Bronchial epithelial cell (primary cell): ENCODE data around the gene TRIM27. TPM values are rescaled to one million over a fixed set of nuclear protein-coding genes. Genes with fewer than 3 reads are reported as not detected.
"Not testable (repeated sequence)": the region's sequence is repeated elsewhere in the genome, so short reads cannot be mapped to it uniquely, and the experiment has no call there.

Experiments
- DNase-seq: peaks from one replicate; pipeline ENCODE4 v3.0.0-alpha.2; 2010; ENCODE audit warnings: low read depth
- FAIRE-seq: peaks from 2 replicates; lab custom pipeline; 2011; peaks lifted over from hg19 to GRCh38; lab: Jason Lieb, UNC
- H3K27me3 ChIP-seq: 2 replicates; pipeline ENCODE4 v1.5.1; 2011; ENCODE audit warnings: low read length; ENCODE audit not compliant: control insufficient read depth, insufficient read depth
- H3K36me3 ChIP-seq: 2 replicates; pipeline ENCODE4 v1.5.1; 2011; ENCODE audit warnings: low read length; ENCODE audit not compliant: control insufficient read depth, insufficient read depth
- H3K4me3 ChIP-seq: 2 replicates; pipeline ENCODE4 v1.5.1; 2011; ENCODE audit warnings: mild to moderate bottlenecking, low read depth, low read length, control low read depth
- CTCF ChIP-seq: IDR thresholded peaks from 2 replicates; pipeline ENCODE4 v1.5.1; 2011; ENCODE audit warnings: mild to moderate bottlenecking, moderate library complexity, low read length, control low read depth, inconsistent platforms; ENCODE audit not compliant: insufficient read depth, severe bottlenecking
- total RNA-seq: library from RNA; depleted of rRNA; stranded (reverse); fragments of >200 nt; gene quantifications from 2 replicates; pipeline ENCODE4 v1.2.1, GENCODE V29; 2014

Gene TRIM27
- total RNA-seq, 1 donor from 2014 or later, result 39.0 TPM

GRCh38 chr6:28960846-28961500, 37.2 kb upstream of the TRIM27 start:
- H3K4me3 ChIP-seq, result no peak overlapping the region
- DNase-seq (no peak), FAIRE-seq (no peak)
- TF ChIP-seq CTCF, result no peak
- H3K27me3 ChIP-seq, result no peaks in the 10 kb centered on the region
- no peaks in the 10 kb centered on the region for H3K36me3 ChIP-seq

- H3K27me3 ChIP-seq, H3K36me3 ChIP-seq, DNase-seq, H3K4me3 ChIP-seq, FAIRE-seq: not testable (repeated sequence)
Measured at GRCh38 chr6:28958561-28959243, 34.9 kb upstream of the TRIM27 start.

GRCh38 chr6:28957795-28958314, 34.1 kb upstream of the TRIM27 start:
- not testable (repeated sequence) for FAIRE-seq, H3K36me3 ChIP-seq, H3K27me3 ChIP-seq, DNase-seq, H3K4me3 ChIP-seq

- no peak for TF ChIP-seq CTCF
- H3K4me3 ChIP-seq, result no peak overlapping the region
- FAIRE-seq (no peak), DNase-seq (no peak)
- no peaks in the 10 kb centered on the region for H3K36me3 ChIP-seq
- H3K27me3 ChIP-seq, result no peaks in the 10 kb centered on the region
Measured at GRCh38 chr6:28956331-28956730, 32.5 kb upstream of the TRIM27 start.

- Histone ChIP-seq H3K27me3 (no peaks in the 10 kb centered on the region), H3K4me3 (peak overlapping the region; percentile 42), H3K36me3 (no peaks in the 10 kb centered on the region)
- DNase-seq, result no peak
- no peak for FAIRE-seq
- TF ChIP-seq CTCF, result no peak
Measured at GRCh38 chr6:28953585-28954258, 29.9 kb upstream of the TRIM27 start.

GRCh38 chr6:28953039-28953584, 29.3 kb upstream of the TRIM27 start:
- FAIRE-seq (no peak), DNase-seq (peak; percentile 54)
- Histone ChIP-seq H3K4me3 (peak overlapping the region; percentile 42), H3K36me3 (no peaks in the 10 kb centered on the region), H3K27me3 (no peaks in the 10 kb centered on the region)
- TF ChIP-seq CTCF, result no peak

GRCh38 chr6:28949656-28950195, 25.9 kb upstream of the TRIM27 start:
- DNase-seq, FAIRE-seq, H3K4me3 ChIP-seq, H3K27me3 ChIP-seq, H3K36me3 ChIP-seq: not testable (repeated sequence)
